Transverse colon (tissue), 4 donors: ENCODE measurements around the gene PTPRE.

Experiments used
- CTCF ChIP-seq, 5 experiments: fragments of 200-600 bp in 3 of 5; fragments of 450-650 bp in 2 of 5; sonication (generic) in 3 of 5; IDR thresholded peaks; 1 replicate in 2 of 5; 2 replicates in 3 of 5; pipeline ENCODE4 v1.5.1; 2016 to 2017; ENCODE audit warnings: antibody characterized with exemption in 5 of 5, inconsistent platforms in 3 of 5, mild to moderate bottlenecking in 2 of 5, moderate library complexity in 1 of 5
- EP300 ChIP-seq: sonication (generic); formaldehyde crosslinking; IDR thresholded peaks from one replicate; pipeline ENCODE4 v1.6.1; 2017; ENCODE audit warnings: antibody characterized with exemption, low read depth
- POLR2A ChIP-seq: fragments of 450-650 bp; IDR thresholded peaks from one replicate; pipeline ENCODE4 v1.6.1; 2016; ENCODE audit warnings: antibody characterized with exemption, mild to moderate bottlenecking, moderate library complexity
- POLR2AphosphoS5 ChIP-seq, 3 donors: sonication (generic); formaldehyde crosslinking; IDR thresholded peaks; one replicate each; pipeline ENCODE4 v1.6.1; 2016; ENCODE audit warnings: antibody characterized with exemption in 3 of 3

GRCh38 chr10:128116851-128117615 is 210.1 kb downstream of the PTPRE start:
- TF ChIP-seq CTCF (IDR thresholded peaks at IDR 0.05) (no peak), EP300 (no peak), POLR2A (no peak), POLR2AphosphoS5 (IDR thresholded peaks at IDR 0.05) (no peak)
